PC-3 (cell line): ENCODE results near the gene DACH2. TPM values are rescaled to one million over a fixed set of nuclear protein-coding genes. Genes with fewer than 3 reads are reported as not detected.
"Not testable (repeated sequence)": the region's sequence is repeated elsewhere in the genome, so short reads cannot be mapped to it uniquely, and the experiment has no call there.

Source experiments
- ATAC-seq: fragments of 200-7000 bp; cut with Tn5 transposase; 2 replicates; pipeline ENCODE4 v1.9.1; 2020; ENCODE audit warnings: mild to moderate bottlenecking, moderate library complexity
- BruUV-seq: library from RNA; stranded (reverse); fragments of 400-500 nt; replicated peaks from 2 replicates; lab custom pipeline; 2021; lab: Mats Ljungman, UMichigan
- CTCF ChIA-PET: fragments of 300-600 bp; sonication (Branson Sonifier 250); formaldehyde crosslinking; loops from one replicate; lab custom pipeline; 2022; ENCODE audit warnings: antibody characterized with exemption; lab: Charles Lee
- POLR2A ChIA-PET: fragments of 300-600 bp; sonication (Branson Sonifier 250); formaldehyde crosslinking; loops from one replicate; lab custom pipeline; 2022; ENCODE audit warnings: antibody characterized with exemption; ENCODE audit not compliant: unreplicated experiment; lab: Charles Lee
- DNase-seq: peaks from one replicate; pipeline ENCODE4 v3.0.0-alpha.2; 2015
- H2AFZ ChIP-seq: fragments of 300-600 bp; sonication (generic); 2 replicates; pipeline ENCODE4 v1.6.0; 2016; ENCODE audit warnings: antibody characterized with exemption, low read length
- H3F3A ChIP-seq: fragments of 300-600 bp; sonication (generic); one replicate; pipeline ENCODE4 v1.6.0; 2017; ENCODE audit warnings: antibody characterized with exemption, low read length, control low read depth, mild to moderate bottlenecking; ENCODE audit not compliant: unreplicated experiment
- H3K27ac ChIP-seq: fragments of 300-600 bp; sonication (generic); 2 replicates; pipeline ENCODE4 v1.5.1; 2016; ENCODE audit warnings: mild to moderate bottlenecking, low read length
- H3K27me3 ChIP-seq: fragments of 300-600 bp; sonication (generic); 2 replicates; pipeline ENCODE4 v1.6.1; 2016; ENCODE audit warnings: low read length, mixed read lengths
- H3K36me3 ChIP-seq: fragments of 300-600 bp; sonication (generic); 2 replicates; pipeline ENCODE4 v1.6.1; 2016; ENCODE audit warnings: low read depth, mixed run types, low read length, mixed read lengths
- H3K4me1 ChIP-seq: fragments of 300-600 bp; sonication (generic); 2 replicates; pipeline ENCODE4 v1.5.1; 2016; ENCODE audit warnings: low read length; ENCODE audit not compliant: insufficient read depth
- H3K4me2 ChIP-seq: fragments of 300-600 bp; sonication (generic); 2 replicates; pipeline ENCODE4 v1.6.0; 2016; ENCODE audit warnings: low read length
- H3K4me3 ChIP-seq: fragments of 300-600 bp; sonication (generic); 2 replicates; pipeline ENCODE4 v1.5.1; 2016; ENCODE audit warnings: mild to moderate bottlenecking, low read length, mixed read lengths
- H3K79me2 ChIP-seq: fragments of 300-600 bp; sonication (generic); 2 replicates; pipeline ENCODE4 v1.6.1; 2017; ENCODE audit warnings: low read length, mixed read lengths
- H3K9ac ChIP-seq: fragments of 300-600 bp; sonication (generic); 2 replicates; pipeline ENCODE4 v1.6.0; 2016; ENCODE audit warnings: mild to moderate bottlenecking, low read length
- H3K9me2 ChIP-seq: fragments of 300-600 bp; sonication (generic); replicated peaks from 2 replicates; pipeline ENCODE4 v1.6.1; 2016; ENCODE audit warnings: mixed run types, low read length, mixed read lengths
- H3K9me3 ChIP-seq: fragments of 300-600 bp; sonication (generic); 2 replicates; pipeline ENCODE4 v1.6.1; 2016; ENCODE audit warnings: low read length, mixed read lengths
- H4K20me1 ChIP-seq: fragments of 300-600 bp; sonication (generic); 2 replicates; pipeline ENCODE4 v1.6.1; 2016; ENCODE audit warnings: low read length, mixed read lengths
- EZH2 ChIP-seq: fragments of 300-600 bp; sonication (generic); IDR thresholded peaks from one replicate; pipeline ENCODE4 v1.6.1; 2017; ENCODE audit warnings: antibody characterized with exemption, mild to moderate bottlenecking, low read length; ENCODE audit not compliant: unreplicated experiment
- EZH2phosphoT487 ChIP-seq: fragments of 300-600 bp; sonication (generic); IDR thresholded peaks from 2 replicates; pipeline ENCODE4 v1.6.1; 2018; ENCODE audit warnings: mild to moderate bottlenecking, antibody characterized with exemption, low read length, borderline replicate concordance
- intact Hi-C: fragments of 100-400 bp; cut with micrococcal nuclease; formaldehyde crosslinking; loops from 2 replicates; pipeline ENCODE4 v1.9.0; 2023
- total RNA-seq: library from RNA; depleted of rRNA; stranded (reverse); fragments of >200 nt; gene quantifications from 2 replicates; pipeline ENCODE4 v1.2.3, GENCODE V29; 2014
- TF ChIP-seq, protein P1 (sequence below): fragments of 300-600 bp; sonication (generic); conservative IDR thresholded peaks from 2 replicates; pipeline ENCODE4 v1.5.1; 2017; ENCODE audit warnings: antibody characterized with exemption, low read depth, mild to moderate bottlenecking, low read length

The DACH2 gene
- total RNA-seq, 1 experiment from 2014 or later = not detected

DNA sequence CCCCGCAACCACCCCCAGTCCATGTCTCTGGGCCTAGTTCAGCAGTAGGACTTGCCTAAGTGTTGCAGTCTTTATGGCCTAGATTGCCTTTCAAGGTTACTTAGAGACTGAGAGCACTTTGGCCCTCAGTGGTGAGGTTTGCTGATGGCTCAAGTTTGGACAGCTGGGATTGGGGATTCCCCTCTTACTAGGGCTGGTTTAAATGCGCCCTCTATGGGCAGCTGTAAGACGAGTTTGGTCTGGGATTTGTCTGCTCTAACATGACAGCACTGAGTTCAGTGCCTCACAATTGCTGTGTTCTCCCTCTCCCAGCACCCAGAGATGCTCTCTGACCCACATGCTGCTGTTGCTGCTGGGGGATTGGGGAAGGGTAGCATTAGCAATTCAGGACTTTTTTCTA, 23.1 kb downstream of the DACH2 start:
- POLR2A ChIA-PET = no interaction called here
- Histone ChIP-seq H3K4me2 (no peak overlapping the region), H3F3A (no peaks in the 10 kb centered on the region), H3K4me1 (no peaks in the 10 kb centered on the region), H4K20me1 (no peaks in the 10 kb centered on the region), H3K79me2 (no peaks in the 10 kb centered on the region), H3K9me3 (no peaks in the 10 kb centered on the region), H3K9ac (no peak overlapping the region), H3K36me3 (no peaks in the 10 kb centered on the region), H3K9me2 (no peaks in the 10 kb centered on the region), H3K27ac (no peak overlapping the region), H2AFZ (no peak overlapping the region), H3K27me3 (no peaks in the 10 kb centered on the region), H3K4me3 (no peak overlapping the region)
- peak; percentile 28 for DNase-seq
- TF ChIP-seq, protein P1, sequence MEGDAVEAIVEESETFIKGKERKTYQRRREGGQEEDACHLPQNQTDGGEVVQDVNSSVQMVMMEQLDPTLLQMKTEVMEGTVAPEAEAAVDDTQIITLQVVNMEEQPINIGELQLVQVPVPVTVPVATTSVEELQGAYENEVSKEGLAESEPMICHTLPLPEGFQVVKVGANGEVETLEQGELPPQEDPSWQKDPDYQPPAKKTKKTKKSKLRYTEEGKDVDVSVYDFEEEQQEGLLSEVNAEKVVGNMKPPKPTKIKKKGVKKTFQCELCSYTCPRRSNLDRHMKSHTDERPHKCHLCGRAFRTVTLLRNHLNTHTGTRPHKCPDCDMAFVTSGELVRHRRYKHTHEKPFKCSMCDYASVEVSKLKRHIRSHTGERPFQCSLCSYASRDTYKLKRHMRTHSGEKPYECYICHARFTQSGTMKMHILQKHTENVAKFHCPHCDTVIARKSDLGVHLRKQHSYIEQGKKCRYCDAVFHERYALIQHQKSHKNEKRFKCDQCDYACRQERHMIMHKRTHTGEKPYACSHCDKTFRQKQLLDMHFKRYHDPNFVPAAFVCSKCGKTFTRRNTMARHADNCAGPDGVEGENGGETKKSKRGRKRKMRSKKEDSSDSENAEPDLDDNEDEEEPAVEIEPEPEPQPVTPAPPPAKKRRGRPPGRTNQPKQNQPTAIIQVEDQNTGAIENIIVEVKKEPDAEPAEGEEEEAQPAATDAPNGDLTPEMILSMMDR = peak; percentile 47
- TF ChIP-seq EZH2phosphoT487 = no peak
- intact Hi-C loops = no loop called here
- no TSS peak for BruUV-seq
- CTCF ChIA-PET = no interaction called here
- no peak; the same call in 1 of the 2 replicates for ATAC-seq

DNA sequence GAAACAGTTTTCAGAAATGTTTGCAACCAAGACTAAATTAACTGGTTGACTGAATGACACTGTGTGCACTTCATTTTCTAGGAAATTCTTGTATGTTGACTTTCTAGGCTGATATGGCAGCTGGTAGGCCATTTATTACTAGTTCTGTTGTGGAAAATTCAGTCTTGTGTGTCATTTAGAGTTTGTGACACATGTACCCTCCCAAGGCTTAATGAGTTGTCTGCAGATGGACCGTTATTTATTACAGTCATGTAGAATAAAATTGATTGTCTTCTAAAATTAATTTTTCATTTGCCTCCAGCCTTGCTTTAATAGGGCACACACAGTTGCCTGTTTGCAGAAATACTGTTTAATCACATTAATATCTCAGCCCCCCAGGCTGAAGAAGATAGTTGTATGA, 30.7 kb downstream of the DACH2 start:
- intact Hi-C loops = no loop called here
- no peak overlapping the region for H3K27ac ChIP-seq
- no peaks in the 10 kb centered on the region for H3K9me2 ChIP-seq
- no peak overlapping the region for H3K4me3 ChIP-seq
- H3K9me3 ChIP-seq = no peaks in the 10 kb centered on the region
- DNase-seq (no peak), ATAC-seq (no peak)
- TF ChIP-seq EZH2 = no peak
- TF ChIP-seq, protein P1 = no peak
- no peak for TF ChIP-seq EZH2phosphoT487
- H3K79me2 ChIP-seq = no peaks in the 10 kb centered on the region
- H3K9ac ChIP-seq = no peak overlapping the region
- no TSS peak for BruUV-seq
- H3K27me3 ChIP-seq = no peaks in the 10 kb centered on the region
- H3F3A ChIP-seq = no peaks in the 10 kb centered on the region
- no peaks in the 10 kb centered on the region for H3K36me3 ChIP-seq
- ChIA-PET CTCF (no interaction called here), POLR2A (no interaction called here)
- H3K4me1 ChIP-seq = no peaks in the 10 kb centered on the region
- H3K4me2 ChIP-seq = no peak overlapping the region
- no peaks in the 10 kb centered on the region for H4K20me1 ChIP-seq
- H2AFZ ChIP-seq = no peak overlapping the region

DNA sequence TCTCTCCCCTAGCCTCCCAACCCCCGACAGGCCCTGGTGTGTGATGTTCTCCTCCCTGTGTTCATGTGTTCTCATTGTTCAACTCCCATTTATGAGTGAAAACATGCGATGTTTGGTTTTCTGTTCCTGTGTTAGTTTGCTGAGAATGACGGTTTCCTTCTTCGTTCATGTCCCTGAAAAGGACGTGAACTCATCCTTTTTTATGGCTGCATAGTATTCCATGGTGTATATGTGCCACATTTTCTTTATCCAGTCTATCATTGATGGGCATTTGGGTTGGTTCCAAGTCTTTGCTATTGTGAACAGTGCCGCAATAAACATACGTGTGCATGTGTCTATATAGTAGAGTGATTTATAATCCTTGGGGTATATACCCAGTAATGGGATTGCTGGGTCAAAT, 33.1 kb downstream of the DACH2 start:
- H3K4me2 ChIP-seq, H3F3A ChIP-seq, H3K27ac ChIP-seq, H2AFZ ChIP-seq, H3K4me3 ChIP-seq, H3K27me3 ChIP-seq, DNase-seq, H3K9ac ChIP-seq, POLR2A ChIA-PET, H4K20me1 ChIP-seq, H3K9me2 ChIP-seq, intact Hi-C loops, H3K9me3 ChIP-seq, ATAC-seq, H3K36me3 ChIP-seq, H3K4me1 ChIP-seq, CTCF ChIA-PET, BruUV-seq, H3K79me2 ChIP-seq: not testable (repeated sequence)
